Measurements from ENCODE around the gene PDK2. TPM values are rescaled to one million over a fixed set of nuclear protein-coding genes. Genes with fewer than 3 reads are reported as not detected.

PDK2 gene
- total RNA-seq, 4 donors from 2014 or later, result 37.9 to 77.7 (median 49.8) TPM

- no peaks in the 10 kb centered on the region for H3K36me3 ChIP-seq
- H3K4me1 ChIP-seq, result peaks cover 0 to 91% (median 53%) of the 10 kb centered on the region in 4 donors
- WGBS, 2 donors, result 78 to 82% methylated on average over 9 of the region's 9 CpGs
Measured at GRCh38 chr17:50057521-50057991, 37.6 kb upstream of the PDK2 start.

GRCh38 chr17:50058296-50058953 lies 36.7 kb upstream of the PDK2 start:
- Histone ChIP-seq H3K27ac (peak overlapping the region in 3 of 4 donors; percentile 40 to 95 (median 85)), H3K9me3 (no peaks in the 10 kb centered on the region), H3K4me3 (no peak overlapping the region), H3K36me3 (no peaks in the 10 kb centered on the region), H3K4me1 (peaks cover 0 to 93% (median 60%) of the 10 kb centered on the region in 4 donors), H3K27me3 (no peaks in the 10 kb centered on the region)
- WGBS, 2 donors, result 88 to 89% methylated on average over 10 of the region's 10 CpGs
- TF ChIP-seq EP300 (IDR thresholded peaks at IDR 0.05), result no peak
- TF ChIP-seq POLR2A (IDR thresholded peaks at IDR 0.05), result no peak
- no peak for TF ChIP-seq CTCF (IDR thresholded peaks at IDR 0.05)
- no peak for DNase-seq (ENCODE audit: low spot score in 2 of 2)

More at GRCh38 chr17:50057521-50057991, 37.6 kb upstream of the PDK2 start:
- Histone ChIP-seq H3K27me3 (no peaks in the 10 kb centered on the region), H3K4me3 (peak overlapping the region in 3 of 4 donors; percentile 66 to 87 (median 73)), H3K9me3 (no peaks in the 10 kb centered on the region), H3K27ac (peak overlapping the region in 3 of 4 donors; percentile 85 to 95 (median 85))
- no peak for DNase-seq (ENCODE audit: low spot score in 2 of 2)
- no peak for TF ChIP-seq EP300 (IDR thresholded peaks at IDR 0.05)
- TF ChIP-seq CTCF (IDR thresholded peaks at IDR 0.05), result no peak
- no peak for TF ChIP-seq POLR2A (IDR thresholded peaks at IDR 0.05)

GRCh38 chr17:50059256-50059655 lies 35.9 kb upstream of the PDK2 start:
- Histone ChIP-seq H3K4me1 (peaks cover 0 to 96% (median 64%) of the 10 kb centered on the region in 4 donors), H3K4me3 (no peak overlapping the region), H3K9me3 (no peaks in the 10 kb centered on the region), H3K36me3 (no peaks in the 10 kb centered on the region), H3K27me3 (no peaks in the 10 kb centered on the region), H3K27ac (peak overlapping the region in 3 of 4 donors; percentile 40 to 95 (median 83))
- no peak for DNase-seq (ENCODE audit: low spot score in 2 of 2)
- no peak for TF ChIP-seq EP300 (IDR thresholded peaks at IDR 0.05)
- TF ChIP-seq POLR2A (IDR thresholded peaks at IDR 0.05), result no peak
- no peak for TF ChIP-seq CTCF (IDR thresholded peaks at IDR 0.05)
- WGBS, 2 donors, result 61 to 64% methylated on average over 3 to 4 of the region's 4 CpGs

GRCh38 chr17:50059759-50060273 lies 35.3 kb upstream of the PDK2 start:
- no peak for DNase-seq (ENCODE audit: low spot score in 2 of 2)
- TF ChIP-seq POLR2A (IDR thresholded peaks at IDR 0.05) (no peak), EP300 (IDR thresholded peaks at IDR 0.05) (no peak), CTCF (IDR thresholded peaks at IDR 0.05) (no peak)
- no peaks in the 10 kb centered on the region for H3K36me3 ChIP-seq
- H3K4me3 ChIP-seq, result no peak overlapping the region
- H3K27me3 ChIP-seq, result no peaks in the 10 kb centered on the region
- H3K4me1 ChIP-seq, result peaks cover 0 to 96% (median 67%) of the 10 kb centered on the region in 4 donors
- H3K9me3 ChIP-seq, result no peaks in the 10 kb centered on the region
- peak overlapping the region; percentile 27 to 95 (median 62) for H3K27ac ChIP-seq
- 38 to 50% methylated on average over 5 of the region's 5 CpGs for WGBS, 2 donors
